Retinal pigment epithelial cell (primary cell): ENCODE data around the gene CMTM5.

Experiments
- DNase-seq: peaks from one replicate; pipeline ENCODE4 v3.0.0-alpha.2; 2010; ENCODE audit warnings: low read depth
- H3K4me3 ChIP-seq: 2 replicates; pipeline ENCODE4 v1.5.1; 2011; ENCODE audit warnings: mild to moderate bottlenecking, low read length, control low read depth, moderate library complexity
- CTCF ChIP-seq: conservative IDR thresholded peaks from 2 replicates; pipeline ENCODE4 v1.5.1; 2011; ENCODE audit warnings: low read depth, low read length, control low read depth, inconsistent platforms

CMTM5 gene

GRCh38 chr14:23365036-23365731 is 11.7 kb upstream of the CMTM5 start, which contains the start of gene EFS:
Gene EFS (minus strand): TSS chr14:23365172. CDS start chr14:23365025, 147 bp downstream.
- TF ChIP-seq CTCF = no peak
- DNase-seq = no peak
- H3K4me3 ChIP-seq = peak within 1 kb of the TSS; percentile 47

GRCh38 chr14:23365732-23366425 is 11.0 kb upstream of the CMTM5 start:
- peak overlapping the region; percentile 47 for H3K4me3 ChIP-seq
- DNase-seq = peak; percentile 20
- TF ChIP-seq CTCF = no peak

GRCh38 chr14:23366426-23366921 is 10.4 kb upstream of the CMTM5 start:
- H3K4me3 ChIP-seq = peak overlapping the region; percentile 47
- DNase-seq = no peak
- no peak for TF ChIP-seq CTCF

- TF ChIP-seq CTCF = no peak
- H3K4me3 ChIP-seq = no peak overlapping the region
- no peak for DNase-seq
Observed at GRCh38 chr14:23370221-23370620, 6.6 kb upstream of the CMTM5 start.

GRCh38 chr14:23371865-23372264 is 5.0 kb upstream of the CMTM5 start:
- H3K4me3 ChIP-seq = no peak overlapping the region
- TF ChIP-seq CTCF = no peak
- no peak for DNase-seq

GRCh38 chr14:23372509-23372908 is 4.3 kb upstream of the CMTM5 start, which contains the start of gene IL25:
Gene IL25 (plus strand): TSS chr14:23372809.
- TF ChIP-seq CTCF = no peak
- DNase-seq = no peak
- no peak within 1 kb of the TSS for H3K4me3 ChIP-seq

- TF ChIP-seq CTCF = no peak
- DNase-seq = no peak
- no peak overlapping the region for H3K4me3 ChIP-seq
Observed at GRCh38 chr14:23373041-23373440, 3.8 kb upstream of the CMTM5 start.
